Measurements from ENCODE around the gene MYMK.

Gene MYMK, protein sequence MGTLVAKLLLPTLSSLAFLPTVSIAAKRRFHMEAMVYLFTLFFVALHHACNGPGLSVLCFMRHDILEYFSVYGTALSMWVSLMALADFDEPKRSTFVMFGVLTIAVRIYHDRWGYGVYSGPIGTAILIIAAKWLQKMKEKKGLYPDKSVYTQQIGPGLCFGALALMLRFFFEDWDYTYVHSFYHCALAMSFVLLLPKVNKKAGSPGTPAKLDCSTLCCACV

DNA sequence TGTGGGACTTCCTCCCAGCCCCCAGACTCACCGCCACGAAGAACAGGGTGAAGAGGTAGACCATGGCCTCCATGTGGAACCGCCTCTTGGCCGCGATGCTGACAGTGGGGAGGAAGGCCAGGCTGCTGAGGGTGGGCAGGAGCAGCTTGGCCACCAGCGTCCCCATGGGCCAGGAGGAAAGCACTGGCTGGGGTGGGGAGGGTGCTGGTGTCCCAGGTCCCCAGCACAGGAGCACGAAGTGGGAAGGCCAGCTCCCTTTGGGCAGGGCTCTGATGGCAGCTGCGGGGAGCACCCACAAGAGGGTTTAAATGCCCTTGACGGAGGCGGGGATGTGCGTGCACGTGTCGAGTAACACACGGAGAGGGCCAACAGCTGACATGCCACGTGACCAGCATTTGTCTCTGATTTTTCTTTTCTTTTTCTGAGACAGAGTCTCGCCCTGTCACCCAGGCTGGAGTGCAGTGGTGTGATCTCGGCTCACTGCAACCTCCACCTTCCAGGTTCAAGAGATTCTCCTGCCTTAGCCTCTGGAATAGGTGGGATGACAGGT, at the start of gene MYMK:
TSS of gene MYMK (minus strand) at position 281 of the 550 bp plus-strand sequence. CDS start at position 166, 115 bp downstream.
- ATAC-seq (replicated peaks; ENCODE audit: extremely low read depth, poor library complexity, severe bottlenecking), result no peak
- H3K9me3 Mint-ChIP-seq, result no peaks in the 10 kb centered on the region
- H3K4me1 Mint-ChIP-seq, result no peaks in the 10 kb centered on the region
- DNase-seq (ENCODE audit: low spot score in 2 of 2), result no peak
- H3K27ac Mint-ChIP-seq (ENCODE audit: low read depth), result no peak within 1 kb of the TSS
- peaks cover 39% of the 10 kb centered on the region for H3K27me3 Mint-ChIP-seq
- no peak within 1 kb of the TSS for H3K4me3 Mint-ChIP-seq
- H3K36me3 Mint-ChIP-seq (ENCODE audit: insufficient read depth), result peaks cover 1% of the 10 kb centered on the region

DNA sequence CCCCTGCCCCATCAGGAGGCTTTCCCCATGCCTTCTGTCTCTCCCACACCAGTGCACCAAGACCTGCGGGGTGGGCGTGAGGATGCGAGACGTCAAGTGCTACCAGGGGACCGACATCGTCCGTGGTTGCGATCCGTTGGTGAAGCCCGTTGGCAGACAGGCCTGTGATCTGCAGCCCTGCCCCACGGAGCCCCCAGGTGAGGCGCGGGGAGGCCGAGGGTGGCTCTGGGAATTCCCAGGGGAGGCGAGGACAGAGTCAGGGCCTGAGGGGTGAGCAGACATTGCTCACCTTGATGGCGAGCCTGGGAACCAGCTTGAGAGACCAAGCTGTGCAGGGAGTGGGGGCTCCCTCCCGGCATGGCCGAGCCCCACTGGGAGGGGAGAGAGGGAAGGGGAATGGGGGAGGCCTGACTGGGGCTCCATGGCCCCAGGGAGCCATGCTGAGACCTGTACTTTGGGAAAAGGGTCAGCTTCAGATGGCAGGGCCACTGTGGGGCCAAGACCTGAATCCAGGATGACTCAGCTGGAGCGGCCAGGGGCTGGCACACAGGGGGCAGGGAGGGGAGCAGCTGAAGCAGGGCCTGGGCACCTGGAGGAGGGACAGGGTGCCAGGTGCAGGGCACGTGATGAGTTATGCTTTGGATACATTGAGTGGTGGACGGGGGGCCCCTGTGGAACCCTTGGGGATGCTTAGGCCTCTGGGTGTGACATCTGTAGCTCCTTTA, 49.2 kb upstream of the MYMK start:
- Mint-ChIP-seq H3K4me1 (peaks cover 5% of the 10 kb centered on the region), H3K27me3 (peaks cover 61% of the 10 kb centered on the region), H3K9me3 (no peaks in the 10 kb centered on the region), H3K27ac (ENCODE audit: low read depth) (no peak overlapping the region), H3K36me3 (ENCODE audit: insufficient read depth) (no peaks in the 10 kb centered on the region), H3K4me3 (no peak overlapping the region)
- ATAC-seq (replicated peaks; ENCODE audit: extremely low read depth, poor library complexity, severe bottlenecking) (no peak), DNase-seq (ENCODE audit: low spot score in 2 of 2) (no peak)

DNA sequence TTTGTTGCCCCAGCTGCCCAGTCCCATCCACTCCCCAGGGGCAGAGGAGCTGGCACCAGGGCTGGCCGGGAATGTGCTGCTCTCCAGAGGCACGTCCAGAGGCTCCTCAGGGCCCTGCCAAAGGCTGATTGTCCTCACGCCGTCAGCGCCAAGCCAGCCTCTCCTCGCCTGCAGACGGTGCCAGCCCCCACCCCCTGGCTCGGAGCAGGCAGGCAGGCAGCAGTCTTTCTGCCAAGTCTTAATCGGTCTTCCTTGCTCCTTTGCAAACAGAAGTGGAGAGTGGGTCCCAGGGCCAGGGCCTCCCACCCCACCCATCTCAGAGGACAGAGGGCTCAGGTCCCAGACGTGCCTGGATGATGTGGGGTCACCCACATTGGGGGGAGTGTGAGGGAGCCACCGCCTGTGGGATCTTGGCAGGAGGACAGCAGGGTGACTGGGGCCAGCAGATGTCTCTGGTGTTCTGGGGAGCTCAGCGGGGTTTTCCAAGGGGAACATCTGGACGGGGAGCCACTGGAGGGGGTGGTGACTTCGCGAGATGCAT, 48.1 kb upstream of the MYMK start:
- H3K4me3 Mint-ChIP-seq, result no peak overlapping the region
- ATAC-seq (replicated peaks; ENCODE audit: extremely low read depth, poor library complexity, severe bottlenecking), result no peak
- H3K27me3 Mint-ChIP-seq, result peaks cover 51% of the 10 kb centered on the region
- H3K4me1 Mint-ChIP-seq, result peaks cover 5% of the 10 kb centered on the region
- no peak for DNase-seq (ENCODE audit: low spot score in 2 of 2)
- no peak overlapping the region for H3K27ac Mint-ChIP-seq (ENCODE audit: low read depth)
- no peaks in the 10 kb centered on the region for H3K36me3 Mint-ChIP-seq (ENCODE audit: insufficient read depth)
- H3K9me3 Mint-ChIP-seq, result no peaks in the 10 kb centered on the region

DNA sequence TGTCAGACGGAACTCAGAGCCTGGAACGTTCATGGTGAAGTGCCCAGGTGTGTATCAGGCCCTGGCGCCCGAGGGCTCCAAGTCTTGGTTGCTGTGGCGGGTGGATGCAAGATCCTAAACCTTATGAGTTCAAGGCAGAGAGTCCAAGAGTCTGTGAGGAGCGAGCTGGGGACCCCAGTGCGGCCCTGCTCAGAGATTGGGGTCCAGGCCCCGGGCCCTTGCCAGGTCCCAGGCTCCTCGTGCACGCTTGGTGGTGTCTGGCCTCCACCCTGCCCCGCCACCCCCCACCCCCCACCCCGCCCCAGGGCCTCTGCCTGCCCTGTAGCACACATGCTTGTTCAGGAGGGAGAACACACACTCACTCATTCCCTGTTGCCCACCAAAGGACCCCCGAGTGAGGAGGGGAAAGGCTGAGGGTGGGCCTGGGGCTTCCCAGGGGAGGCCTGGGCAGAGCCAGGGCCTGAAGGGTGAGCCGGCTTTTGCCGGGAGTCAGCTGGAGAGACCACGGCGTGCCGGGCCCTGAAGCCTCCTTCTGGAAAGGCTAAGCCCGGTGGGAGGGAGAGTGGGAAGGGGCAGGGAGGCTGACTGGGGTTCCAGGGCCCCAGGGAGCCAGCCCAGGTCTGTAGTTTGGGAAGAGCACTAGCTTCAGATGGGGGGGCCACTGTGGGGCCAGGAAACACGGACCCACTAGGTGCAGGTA, 47.3 kb upstream of the MYMK start:
- Mint-ChIP-seq H3K27me3 (peaks cover 43% of the 10 kb centered on the region), H3K9me3 (no peaks in the 10 kb centered on the region), H3K36me3 (ENCODE audit: insufficient read depth) (no peaks in the 10 kb centered on the region), H3K27ac (ENCODE audit: low read depth) (no peak overlapping the region), H3K4me3 (no peak overlapping the region), H3K4me1 (peaks cover 5% of the 10 kb centered on the region)
- no peak for ATAC-seq (replicated peaks; ENCODE audit: extremely low read depth, poor library complexity, severe bottlenecking)
- DNase-seq (ENCODE audit: low spot score in 2 of 2), result no peak

DNA sequence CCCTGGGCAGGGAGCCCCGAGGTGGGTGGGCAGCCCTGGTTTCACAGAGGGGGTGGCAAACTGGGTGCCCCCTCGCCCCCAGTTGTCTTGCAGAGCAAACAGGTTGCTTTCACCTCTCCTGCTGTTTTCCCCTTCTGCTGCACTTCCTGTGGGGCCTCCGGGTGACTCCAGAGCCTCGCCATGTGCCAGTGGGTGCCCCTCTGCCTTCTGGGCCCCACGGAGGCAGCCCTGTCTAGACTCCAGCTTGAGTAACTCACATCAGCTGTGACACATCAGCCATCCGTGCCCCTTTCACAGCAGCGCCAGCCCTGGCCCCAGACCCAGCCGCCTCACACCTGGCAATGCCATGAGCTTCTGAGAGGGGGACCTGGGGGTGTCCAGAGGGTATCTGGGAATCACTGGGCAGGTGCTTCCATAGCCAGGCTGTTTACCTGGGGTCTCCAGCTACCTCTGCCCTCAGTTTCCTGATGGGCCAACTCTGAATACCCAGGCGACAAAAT, 46.7 kb upstream of the MYMK start:
- no peaks in the 10 kb centered on the region for H3K4me1 Mint-ChIP-seq
- no peak for DNase-seq (ENCODE audit: low spot score in 2 of 2)

DNA sequence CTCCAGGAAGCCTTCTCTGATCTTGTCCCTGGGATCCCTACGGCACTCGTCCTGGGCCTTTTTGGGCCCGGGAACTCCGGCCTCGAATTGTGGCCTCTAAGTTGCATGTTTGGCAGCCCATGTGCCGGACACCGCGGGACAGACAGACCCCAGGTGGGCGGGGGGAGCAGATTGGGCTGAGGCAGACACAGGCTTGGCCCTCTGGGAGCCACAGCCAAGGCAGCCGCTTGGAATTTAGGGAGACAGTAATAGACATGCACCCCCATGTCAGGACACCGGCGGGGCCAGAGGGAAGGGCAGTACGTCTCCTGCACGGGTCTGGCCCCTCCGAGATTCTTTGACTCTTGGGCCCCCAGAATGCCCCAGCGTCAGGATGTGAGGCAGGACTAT, 45.9 kb upstream of the MYMK start:
- Mint-ChIP-seq H3K27ac (ENCODE audit: low read depth) (no peak overlapping the region), H3K4me1 (no peaks in the 10 kb centered on the region), H3K36me3 (ENCODE audit: insufficient read depth) (peaks cover 2% of the 10 kb centered on the region), H3K27me3 (peaks cover 29% of the 10 kb centered on the region), H3K9me3 (no peaks in the 10 kb centered on the region), H3K4me3 (no peak overlapping the region)
- no peak for ATAC-seq (replicated peaks; ENCODE audit: extremely low read depth, poor library complexity, severe bottlenecking)
- DNase-seq (ENCODE audit: low spot score in 2 of 2), result no peak

More for the DNA sequence above, 46.7 kb upstream of the MYMK start:
- H3K9me3 Mint-ChIP-seq, result no peaks in the 10 kb centered on the region
- H3K27ac Mint-ChIP-seq (ENCODE audit: low read depth), result no peak overlapping the region
- no peak overlapping the region for H3K4me3 Mint-ChIP-seq
- peaks cover 37% of the 10 kb centered on the region for H3K27me3 Mint-ChIP-seq
- no peaks in the 10 kb centered on the region for H3K36me3 Mint-ChIP-seq (ENCODE audit: insufficient read depth)
- no peak for ATAC-seq (replicated peaks; ENCODE audit: extremely low read depth, poor library complexity, severe bottlenecking)

DNA sequence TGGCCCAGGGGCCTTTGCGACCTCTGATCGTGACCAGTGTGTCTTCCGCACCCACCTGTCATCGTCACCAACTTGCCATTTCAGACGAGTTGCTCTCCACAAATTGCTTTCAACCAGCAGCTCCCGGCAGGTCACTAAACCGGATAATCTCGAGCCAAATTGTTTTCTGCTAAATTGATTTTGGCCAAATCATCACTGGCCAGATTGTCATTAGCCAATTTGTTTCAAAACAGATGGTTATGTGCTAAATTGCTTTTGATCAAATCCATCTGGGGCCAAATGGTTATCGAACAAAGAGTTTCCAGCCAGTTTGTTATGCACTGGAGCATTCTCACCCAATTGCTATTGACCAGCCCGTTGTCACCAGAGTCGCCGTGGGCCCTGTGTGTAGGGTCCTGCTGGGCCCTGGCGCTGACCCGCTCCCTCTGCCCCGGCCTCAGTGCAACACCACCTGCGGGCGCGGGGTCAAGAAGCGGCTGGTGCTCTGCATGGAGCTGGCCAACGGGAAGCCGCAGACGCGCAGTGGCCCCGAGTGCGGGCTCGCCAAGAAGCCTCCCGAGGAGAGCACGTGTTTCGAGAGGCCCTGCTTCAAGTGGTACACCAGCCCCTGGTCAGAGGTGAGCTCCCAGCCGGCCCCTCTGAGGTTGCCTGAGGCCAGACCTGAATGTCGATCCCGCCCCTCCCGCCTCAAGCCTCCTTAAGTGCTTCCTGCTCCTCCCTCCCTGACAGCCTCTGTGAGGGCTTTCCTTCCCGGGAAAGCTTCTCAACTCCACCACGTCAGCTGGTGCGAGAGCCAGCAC, 45.3 kb upstream of the MYMK start:
- Mint-ChIP-seq H3K9me3 (no peaks in the 10 kb centered on the region), H3K27ac (ENCODE audit: low read depth) (no peak overlapping the region), H3K27me3 (peaks cover 23% of the 10 kb centered on the region), H3K36me3 (ENCODE audit: insufficient read depth) (peaks cover 2% of the 10 kb centered on the region), H3K4me3 (no peak overlapping the region), H3K4me1 (no peaks in the 10 kb centered on the region)
- no peak for ATAC-seq (replicated peaks; ENCODE audit: extremely low read depth, poor library complexity, severe bottlenecking)
- no peak for DNase-seq (ENCODE audit: low spot score in 2 of 2)

DNA sequence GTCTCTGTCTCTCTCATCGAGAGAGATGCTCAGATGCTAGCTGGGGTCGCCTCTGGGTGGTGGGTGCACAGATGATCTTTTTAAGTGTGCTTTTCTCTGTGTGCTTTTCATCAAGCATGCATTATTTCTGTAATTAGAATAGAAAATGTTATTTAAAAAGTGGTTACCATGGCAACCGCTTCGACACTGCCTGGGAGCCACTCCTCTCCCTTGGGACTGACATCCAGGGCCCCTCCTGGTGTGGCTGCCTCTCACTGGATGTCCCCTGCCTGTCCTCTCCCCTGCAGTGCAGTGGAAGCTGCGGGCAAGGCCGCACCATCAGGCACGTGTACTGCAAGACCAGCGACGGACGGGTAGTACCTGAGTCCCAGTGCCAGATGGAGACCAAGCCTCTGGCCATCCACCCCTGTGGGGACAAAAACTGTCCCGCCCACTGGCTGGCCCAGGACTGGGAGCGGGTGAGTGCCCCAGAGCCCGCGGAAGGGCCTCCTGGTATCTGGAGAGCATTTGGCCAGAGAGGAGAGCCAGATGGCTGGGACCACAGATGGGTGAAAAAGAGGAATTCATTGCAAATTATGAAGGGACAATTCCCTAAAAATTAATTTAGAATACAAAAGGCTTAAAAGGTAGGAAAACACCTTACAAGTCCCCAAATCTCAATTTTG, 44.5 kb upstream of the MYMK start:
- Mint-ChIP-seq H3K9me3 (no peaks in the 10 kb centered on the region), H3K4me1 (no peaks in the 10 kb centered on the region), H3K27ac (ENCODE audit: low read depth) (no peak overlapping the region), H3K27me3 (peaks cover 18% of the 10 kb centered on the region), H3K4me3 (no peak overlapping the region), H3K36me3 (ENCODE audit: insufficient read depth) (peaks cover 2% of the 10 kb centered on the region)
- DNase-seq (ENCODE audit: low spot score in 2 of 2) (no peak), ATAC-seq (replicated peaks; ENCODE audit: extremely low read depth, poor library complexity, severe bottlenecking) (no peak)

DNA sequence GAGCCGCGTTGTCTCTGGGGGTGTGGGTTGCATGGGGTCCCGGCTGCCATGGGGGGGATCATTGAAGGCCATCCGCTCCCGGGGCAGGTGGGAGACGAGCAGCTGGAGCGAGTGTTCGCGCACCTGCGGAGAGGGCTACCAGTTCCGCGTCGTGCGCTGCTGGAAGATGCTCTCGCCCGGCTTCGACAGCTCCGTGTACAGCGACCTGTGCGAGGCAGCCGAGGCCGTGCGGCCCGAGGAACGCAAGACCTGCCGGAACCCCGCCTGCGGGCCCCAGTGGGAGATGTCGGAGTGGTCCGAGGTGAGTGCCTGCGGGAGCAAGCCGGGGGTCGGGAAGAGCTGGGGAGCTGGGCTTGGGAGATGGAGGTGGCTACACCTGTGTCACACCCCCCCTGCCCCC, 43.4 kb upstream of the MYMK start:
- Mint-ChIP-seq H3K9me3 (no peaks in the 10 kb centered on the region), H3K4me3 (no peak overlapping the region), H3K36me3 (ENCODE audit: insufficient read depth) (peaks cover 7% of the 10 kb centered on the region), H3K4me1 (peaks cover 7% of the 10 kb centered on the region), H3K27me3 (peaks cover 7% of the 10 kb centered on the region), H3K27ac (ENCODE audit: low read depth) (no peak overlapping the region)
- DNase-seq (ENCODE audit: low spot score in 2 of 2) (no peak), ATAC-seq (replicated peaks; ENCODE audit: extremely low read depth, poor library complexity, severe bottlenecking) (no peak)

DNA sequence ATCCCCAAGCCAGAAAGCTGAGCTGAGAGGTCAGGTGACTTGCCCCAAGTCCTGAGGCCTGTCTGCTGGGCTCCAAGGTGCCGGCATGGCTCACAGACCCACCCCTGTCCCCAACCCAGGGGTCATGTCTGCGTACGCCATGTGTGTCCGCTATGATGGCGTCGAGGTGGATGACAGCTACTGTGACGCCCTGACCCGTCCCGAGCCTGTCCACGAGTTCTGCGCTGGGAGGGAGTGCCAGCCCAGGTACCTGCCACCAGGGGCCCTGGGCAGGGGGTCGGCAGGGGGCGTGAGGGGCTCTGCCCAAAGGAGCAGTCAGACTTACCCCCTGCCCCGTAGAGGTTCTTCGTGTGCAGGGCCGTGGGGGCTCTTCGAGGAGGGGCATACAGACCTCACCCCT, 42.1 kb upstream of the MYMK start:
- H3K36me3 Mint-ChIP-seq (ENCODE audit: insufficient read depth), result peaks cover 8% of the 10 kb centered on the region
- ATAC-seq (replicated peaks; ENCODE audit: extremely low read depth, poor library complexity, severe bottlenecking) (no peak), DNase-seq (ENCODE audit: low spot score in 2 of 2) (no peak)
- H3K4me1 Mint-ChIP-seq, result peaks cover 7% of the 10 kb centered on the region
- H3K4me3 Mint-ChIP-seq, result no peak overlapping the region
- H3K27me3 Mint-ChIP-seq, result no peaks in the 10 kb centered on the region
- no peaks in the 10 kb centered on the region for H3K9me3 Mint-ChIP-seq
- no peak overlapping the region for H3K27ac Mint-ChIP-seq (ENCODE audit: low read depth)

DNA sequence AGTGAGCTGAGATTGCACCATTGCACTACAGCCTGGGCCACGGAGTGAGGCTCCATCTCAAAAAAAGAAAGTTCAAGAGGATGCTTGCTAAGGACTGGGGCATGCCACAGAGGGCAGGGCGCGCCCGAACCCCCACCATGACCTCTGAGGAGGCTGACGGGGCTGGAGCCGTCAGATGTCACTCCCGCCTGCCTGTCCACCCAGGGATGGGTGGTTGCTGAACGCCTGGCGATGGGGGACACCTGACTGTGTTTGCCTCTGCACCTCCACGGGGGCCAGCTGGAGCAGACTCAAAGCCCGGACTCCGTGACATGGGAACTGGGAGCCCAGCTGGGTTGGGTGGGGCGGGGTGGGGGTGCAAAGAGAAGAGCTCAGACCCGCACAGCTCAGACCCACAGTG, 41.6 kb upstream of the MYMK start:
- DNase-seq (ENCODE audit: low spot score in 2 of 2) (no peak), ATAC-seq (replicated peaks; ENCODE audit: extremely low read depth, poor library complexity, severe bottlenecking) (no peak)
- Mint-ChIP-seq H3K4me1 (peaks cover 7% of the 10 kb centered on the region), H3K4me3 (no peak overlapping the region), H3K27ac (ENCODE audit: low read depth) (no peak overlapping the region), H3K36me3 (ENCODE audit: insufficient read depth) (peaks cover 8% of the 10 kb centered on the region), H3K9me3 (no peaks in the 10 kb centered on the region), H3K27me3 (no peaks in the 10 kb centered on the region)
